ENCODE measurements around the gene CYP27A1.

Gene CYP27A1

GRCh38 chr2:218743068-218743467, 38.9 kb upstream of the CYP27A1 start:
- H3K9me3 ChIP-seq = no peaks in the 10 kb centered on the region

GRCh38 chr2:218744615-218745014, 37.3 kb upstream of the CYP27A1 start:
- TF ChIP-seq CTCF (IDR thresholded peaks at IDR 0.05) = no peak
- Histone ChIP-seq H3K9me3 (no peaks in the 10 kb centered on the region), H3K4me3 (ENCODE audit: low read depth in 1 of 2, low read length in 1 of 2) (peak overlapping the region; percentile 4 to 50), H3K36me3 (peaks cover 10% of the 10 kb centered on the region), H3K27me3 (no peaks in the 10 kb centered on the region), H3K27ac (peak overlapping the region; percentile 97), H3K4me1 (ENCODE audit: control insufficient read depth in 1 of 2, insufficient read depth in 1 of 2, low read depth in 1 of 2, low read length in 1 of 2) (peaks cover 71 to 74% of the 10 kb centered on the region in 2 experiments)

More at GRCh38 chr2:218743068-218743467, 38.9 kb upstream of the CYP27A1 start:
- H3K4me1 ChIP-seq (ENCODE audit: control insufficient read depth in 1 of 2, insufficient read depth in 1 of 2, low read depth in 1 of 2, low read length in 1 of 2) = peaks cover 60 to 62% of the 10 kb centered on the region in 2 experiments
- no peaks in the 10 kb centered on the region for H3K27me3 ChIP-seq
- H3K4me3 ChIP-seq (ENCODE audit: low read depth in 1 of 2, low read length in 1 of 2) = no peak overlapping the region
- TF ChIP-seq CTCF (IDR thresholded peaks at IDR 0.05) = no peak
- peak overlapping the region; percentile 97 for H3K27ac ChIP-seq
- no peaks in the 10 kb centered on the region for H3K36me3 ChIP-seq

GRCh38 chr2:218745160-218745558, 36.8 kb upstream of the CYP27A1 start:
- no peak for TF ChIP-seq CTCF (IDR thresholded peaks at IDR 0.05)
- H3K9me3 ChIP-seq = no peaks in the 10 kb centered on the region
- peak overlapping the region; percentile 17 to 50 for H3K4me3 ChIP-seq (ENCODE audit: low read depth in 1 of 2, low read length in 1 of 2)
- H3K4me1 ChIP-seq (ENCODE audit: control insufficient read depth in 1 of 2, insufficient read depth in 1 of 2, low read depth in 1 of 2, low read length in 1 of 2) = peaks cover 74 to 75% of the 10 kb centered on the region in 2 experiments
- peak overlapping the region; percentile 97 for H3K27ac ChIP-seq
- H3K27me3 ChIP-seq = no peaks in the 10 kb centered on the region
- H3K36me3 ChIP-seq = peaks cover 15% of the 10 kb centered on the region

DNA sequence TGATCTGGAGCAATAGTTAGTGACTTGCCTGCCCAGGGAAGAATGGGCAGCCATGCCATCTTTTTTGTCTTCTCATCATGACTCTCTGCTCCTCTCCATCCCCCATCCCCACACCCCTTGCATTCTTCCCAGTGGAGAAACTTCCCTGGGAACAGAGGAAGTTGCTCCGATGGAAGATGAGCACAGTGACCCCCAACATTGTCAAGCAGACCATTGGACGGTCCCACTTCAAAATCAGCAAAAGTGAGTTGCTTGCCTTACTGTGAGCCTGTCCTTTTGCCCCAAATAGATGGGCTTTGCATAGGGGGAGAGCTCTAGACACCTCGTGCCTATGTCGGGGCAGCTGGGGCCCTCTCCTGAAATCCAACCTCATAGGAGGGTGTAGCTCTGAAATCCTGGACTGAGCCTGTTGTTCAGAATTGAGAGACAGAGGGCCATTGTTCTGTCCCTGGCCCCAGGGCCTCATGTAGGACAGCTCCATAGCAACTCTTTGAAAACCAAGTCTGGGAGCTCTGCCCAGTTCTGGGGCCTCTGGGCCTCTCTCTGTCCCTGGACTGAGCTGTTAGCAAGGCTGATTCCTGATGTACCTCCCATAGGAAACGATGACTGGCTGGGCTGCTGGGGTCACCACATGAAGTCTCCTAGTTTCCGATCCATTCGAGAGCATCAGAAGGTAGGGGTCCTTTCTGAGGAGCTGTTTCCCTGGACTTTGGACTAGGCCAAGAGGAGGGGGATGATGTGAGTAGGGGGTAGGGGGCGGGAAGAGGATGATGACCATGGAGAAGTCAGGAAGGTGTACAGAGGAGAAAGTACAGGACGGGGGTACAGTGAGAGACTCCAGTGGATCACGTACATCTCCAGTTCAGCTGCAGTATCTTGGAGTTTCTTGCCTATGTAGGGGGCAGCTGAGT, 36.1 kb upstream of the CYP27A1 start:
- Histone ChIP-seq H3K4me3 (ENCODE audit: low read depth in 1 of 2, low read length in 1 of 2) (peak overlapping the region; percentile 17 to 50), H3K9me3 (no peaks in the 10 kb centered on the region), H3K36me3 (peaks cover 16% of the 10 kb centered on the region), H3K27ac (peak overlapping the region; percentile 97), H3K4me1 (ENCODE audit: control insufficient read depth in 1 of 2, insufficient read depth in 1 of 2, low read depth in 1 of 2, low read length in 1 of 2) (peaks cover 74 to 77% of the 10 kb centered on the region in 2 experiments), H3K27me3 (no peaks in the 10 kb centered on the region)
- TF ChIP-seq CTCF (IDR thresholded peaks at IDR 0.05) = no peak

GRCh38 chr2:218746470-218746795, 35.5 kb upstream of the CYP27A1 start:
- Histone ChIP-seq H3K27ac (peak overlapping the region; percentile 97), H3K36me3 (peaks cover 19% of the 10 kb centered on the region)

More at GRCh38 chr2:218746470-218746795, 35.5 kb upstream of the CYP27A1 start:
- Histone ChIP-seq H3K4me3 (ENCODE audit: low read depth in 1 of 2, low read length in 1 of 2) (peak overlapping the region in 1 of 2 experiments; percentile 10), H3K9me3 (no peaks in the 10 kb centered on the region), H3K4me1 (ENCODE audit: control insufficient read depth in 1 of 2, insufficient read depth in 1 of 2, low read depth in 1 of 2, low read length in 1 of 2) (peaks cover 74 to 77% of the 10 kb centered on the region in 2 experiments), H3K27me3 (no peaks in the 10 kb centered on the region)
- no peak for TF ChIP-seq CTCF (IDR thresholded peaks at IDR 0.05)
